Prostate gland (tissue), 2 donors: Measurements from ENCODE around the gene CAMK2B. TPM values are rescaled to one million over a fixed set of nuclear protein-coding genes. Genes with fewer than 3 reads are reported as not detected.

Experiments used
- DNase-seq: peaks from one replicate; pipeline ENCODE4 v3.0.0-alpha.2; 2019; ENCODE audit warnings: low spot score
- H3K27ac ChIP-seq, 2 donors: fragments of 200-600 bp; sonication (generic); 2 replicates each; pipeline ENCODE4 v1.5.1; 2017 to 2019
- H3K27me3 ChIP-seq: fragments of 200-600 bp; sonication (generic); replicated peaks from 2 replicates; pipeline ENCODE4 v1.5.1; 2019; ENCODE audit not compliant: insufficient read depth
- H3K36me3 ChIP-seq, 2 donors: fragments of 200-600 bp; sonication (generic); 1 replicate in 1 of 2; 2 replicates in 1 of 2; pipeline versions ENCODE4 v1.5.1 to v1.8.1; 2017 to 2019
- H3K4me1 ChIP-seq: fragments of 200-600 bp; sonication (generic); replicated peaks from 2 replicates; pipeline ENCODE4 v1.5.1; 2019
- H3K4me3 ChIP-seq, 2 donors: fragments of 200-600 bp; sonication (generic); 2 replicates each; pipeline ENCODE4 v1.5.1; 2017 to 2019
- H3K9me3 ChIP-seq: fragments of 200-600 bp; sonication (generic); 2 replicates; pipeline ENCODE4 v1.5.1; 2017
- POLR2A ChIP-seq: fragments of 450-650 bp; IDR thresholded peaks from one replicate; pipeline ENCODE4 v1.6.1; 2016; ENCODE audit warnings: antibody characterized with exemption, mild to moderate bottlenecking
- POLR2AphosphoS5 ChIP-seq: sonication (generic); formaldehyde crosslinking; IDR thresholded peaks from one replicate; pipeline ENCODE4 v1.6.1; 2017; ENCODE audit warnings: antibody characterized with exemption
- WGBS: methylation state at CpG from one replicate; pipeline ENCODE4 v1.1.5; 2018; 5-methylcytosine and 5-hydroxymethylcytosine counted together
- intact Hi-C: fragments of 100-400 bp; cut with DNase I; formaldehyde crosslinking; loops from one replicate; pipeline ENCODE4 v1.14.2; 2022
- total RNA-seq, 2 donors: library from RNA; depleted of rRNA; stranded (reverse); fragments of >200 nt; gene quantifications; one replicate each; pipeline ENCODE4 v1.1.0, GENCODE V29; 2016
- TF ChIP-seq, protein P1 (sequence below), 4 experiments: fragments of 200-600 bp in 2 of 4; fragments of 450-650 bp in 2 of 4; sonication (generic) in 2 of 4; IDR thresholded peaks; 1 replicate in 3 of 4; 2 replicates in 1 of 4; pipeline ENCODE4 v1.5.1; 2016 to 2019; ENCODE audit warnings: antibody characterized with exemption in 4 of 4, mild to moderate bottlenecking in 2 of 4, moderate library complexity in 2 of 4

Gene CAMK2B
- total RNA-seq, 2 donors from 2014 or later: 5.7 to 16.9 TPM

DNA sequence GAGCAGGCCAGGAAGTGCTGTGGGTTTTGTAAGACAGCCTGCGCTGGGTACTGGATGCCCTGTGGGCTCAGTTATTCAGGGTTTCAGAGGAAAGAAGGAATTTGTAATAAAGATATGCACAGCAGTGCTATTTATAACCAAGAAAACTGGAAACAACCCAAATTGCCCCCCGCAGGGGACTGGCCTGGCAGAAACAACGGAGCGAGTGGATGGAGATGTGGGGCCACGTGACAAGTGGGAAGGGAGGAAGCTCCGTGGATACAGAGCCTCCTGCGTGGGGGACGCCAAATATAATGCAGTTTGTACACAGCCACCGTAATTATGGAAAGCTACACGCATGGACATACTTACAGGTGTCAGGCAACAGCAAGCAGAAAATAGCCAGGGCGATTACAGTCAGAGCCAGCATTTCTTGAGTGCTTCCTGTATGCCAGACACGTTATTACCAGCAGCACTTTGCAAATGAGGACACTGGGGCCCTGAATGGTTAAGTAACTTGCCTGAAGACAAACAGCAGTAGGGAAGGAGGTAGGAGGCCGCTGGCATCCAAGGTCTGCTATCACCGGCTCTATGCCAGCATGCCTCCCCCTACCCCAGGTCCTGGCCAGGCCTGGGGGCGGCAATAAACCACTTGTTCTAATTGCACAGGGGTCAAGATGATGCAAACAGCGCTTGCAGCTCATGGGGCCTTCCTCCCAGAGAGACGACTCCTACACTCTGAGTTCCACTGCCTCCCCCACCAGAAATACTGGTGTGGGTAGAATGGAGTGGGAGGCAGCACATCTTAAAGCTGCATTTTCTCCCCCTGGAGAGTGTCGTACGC, 8.7 kb upstream of the CAMK2B start:
- WGBS: 69% methylated on average over 19 of the region's 19 CpGs
- no peaks in the 10 kb centered on the region for H3K36me3 ChIP-seq
- H3K4me3 ChIP-seq: no peak overlapping the region
- H3K4me1 ChIP-seq: no peaks in the 10 kb centered on the region
- DNase-seq: no peak
- no peaks in the 10 kb centered on the region for H3K27me3 ChIP-seq
- intact Hi-C loops: no loop called here
- no peaks in the 10 kb centered on the region for H3K9me3 ChIP-seq
- no peak for TF ChIP-seq POLR2A
- TF ChIP-seq, protein P1, sequence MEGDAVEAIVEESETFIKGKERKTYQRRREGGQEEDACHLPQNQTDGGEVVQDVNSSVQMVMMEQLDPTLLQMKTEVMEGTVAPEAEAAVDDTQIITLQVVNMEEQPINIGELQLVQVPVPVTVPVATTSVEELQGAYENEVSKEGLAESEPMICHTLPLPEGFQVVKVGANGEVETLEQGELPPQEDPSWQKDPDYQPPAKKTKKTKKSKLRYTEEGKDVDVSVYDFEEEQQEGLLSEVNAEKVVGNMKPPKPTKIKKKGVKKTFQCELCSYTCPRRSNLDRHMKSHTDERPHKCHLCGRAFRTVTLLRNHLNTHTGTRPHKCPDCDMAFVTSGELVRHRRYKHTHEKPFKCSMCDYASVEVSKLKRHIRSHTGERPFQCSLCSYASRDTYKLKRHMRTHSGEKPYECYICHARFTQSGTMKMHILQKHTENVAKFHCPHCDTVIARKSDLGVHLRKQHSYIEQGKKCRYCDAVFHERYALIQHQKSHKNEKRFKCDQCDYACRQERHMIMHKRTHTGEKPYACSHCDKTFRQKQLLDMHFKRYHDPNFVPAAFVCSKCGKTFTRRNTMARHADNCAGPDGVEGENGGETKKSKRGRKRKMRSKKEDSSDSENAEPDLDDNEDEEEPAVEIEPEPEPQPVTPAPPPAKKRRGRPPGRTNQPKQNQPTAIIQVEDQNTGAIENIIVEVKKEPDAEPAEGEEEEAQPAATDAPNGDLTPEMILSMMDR (IDR thresholded peaks at IDR 0.05): no peak
- TF ChIP-seq POLR2AphosphoS5: no peak
- H3K27ac ChIP-seq: no peak overlapping the region

DNA sequence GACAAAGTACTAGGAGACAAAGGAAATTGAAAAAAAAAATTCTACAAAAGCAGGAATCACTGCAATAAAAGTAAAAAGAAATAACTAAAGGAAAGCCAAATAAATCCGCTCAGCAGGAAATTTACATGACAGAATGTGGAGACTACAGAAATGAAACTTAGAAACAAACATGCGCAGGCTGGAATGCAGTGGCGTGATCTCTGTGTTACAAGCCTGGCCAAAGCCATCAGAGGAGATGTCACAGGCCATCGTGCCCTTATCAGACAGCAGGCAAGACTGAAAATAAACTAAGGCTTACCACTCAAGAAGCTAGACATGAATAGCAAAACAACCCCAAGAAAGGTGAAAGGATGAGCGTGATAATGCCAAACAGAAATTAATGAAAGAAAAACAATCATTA, 6.3 kb upstream of the CAMK2B start:
- Histone ChIP-seq H3K9me3 (no peaks in the 10 kb centered on the region), H3K4me1 (no peaks in the 10 kb centered on the region), H3K27me3 (no peaks in the 10 kb centered on the region), H3K27ac (no peak overlapping the region), H3K4me3 (no peak overlapping the region), H3K36me3 (no peaks in the 10 kb centered on the region)
- TF ChIP-seq POLR2AphosphoS5: no peak
- TF ChIP-seq, protein P1 (IDR thresholded peaks at IDR 0.05): no peak
- no peak for TF ChIP-seq POLR2A
- no peak for DNase-seq
- WGBS: 64% methylated on average over 5 of the region's 5 CpGs
- intact Hi-C loops: no loop called here

DNA sequence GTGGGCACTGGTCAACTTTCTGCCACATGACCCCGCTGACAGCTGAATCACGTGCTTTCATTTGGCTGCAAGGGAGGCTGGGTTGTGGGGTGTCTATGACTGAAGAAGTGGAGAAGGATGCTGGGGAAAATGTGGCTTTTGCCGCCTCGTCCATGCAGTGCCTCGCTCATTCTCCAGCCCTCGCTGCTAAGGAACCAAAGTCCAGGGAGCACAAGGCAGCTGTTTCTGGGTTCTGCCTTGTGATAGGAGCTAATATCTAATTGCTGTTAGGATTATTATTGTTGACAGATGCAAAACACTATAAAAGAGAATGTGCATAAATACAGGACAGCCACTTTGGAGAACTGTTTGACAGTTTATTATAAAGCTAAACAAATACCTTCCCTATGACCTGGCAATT, 4.9 kb upstream of the CAMK2B start:
- WGBS: 85% methylated on average over 6 of the region's 6 CpGs
- H3K4me3 ChIP-seq: no peak overlapping the region
- no peaks in the 10 kb centered on the region for H3K27me3 ChIP-seq
- no peak overlapping the region for H3K27ac ChIP-seq
- TF ChIP-seq POLR2A (no peak), POLR2AphosphoS5 (no peak)
- TF ChIP-seq, protein P1 (IDR thresholded peaks at IDR 0.05): no peak
- H3K9me3 ChIP-seq: no peaks in the 10 kb centered on the region
- intact Hi-C loops: no loop called here
- DNase-seq: no peak
- H3K4me1 ChIP-seq: no peaks in the 10 kb centered on the region
- H3K36me3 ChIP-seq: no peaks in the 10 kb centered on the region

DNA sequence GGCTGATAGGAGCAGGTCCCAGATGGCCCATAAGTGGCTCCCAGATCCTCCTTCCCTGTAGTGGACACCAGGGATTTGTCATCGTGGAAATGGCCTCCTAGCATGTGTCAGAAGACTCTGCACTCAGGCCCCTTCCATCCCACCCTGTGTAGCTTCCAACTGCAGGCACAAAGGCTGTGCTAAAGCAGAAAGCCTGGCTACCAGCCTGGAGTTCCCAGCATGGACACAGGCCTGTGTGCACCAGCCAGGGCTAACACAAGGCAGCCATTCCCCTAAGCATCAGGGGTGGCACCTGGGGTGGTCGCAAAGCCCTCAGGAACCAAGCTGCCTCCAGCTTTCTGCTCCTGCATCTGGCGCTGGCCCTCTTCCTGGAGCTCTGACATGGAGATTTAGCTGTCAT, 4.5 kb upstream of the CAMK2B start:
- WGBS: 95% methylated on average over 3 of the region's 3 CpGs
- H3K4me1 ChIP-seq: no peaks in the 10 kb centered on the region
- DNase-seq: no peak
- no peak overlapping the region for H3K4me3 ChIP-seq
- intact Hi-C loops: no loop called here
- no peaks in the 10 kb centered on the region for H3K27me3 ChIP-seq
- no peak for TF ChIP-seq POLR2AphosphoS5
- H3K27ac ChIP-seq: no peak overlapping the region
- no peaks in the 10 kb centered on the region for H3K9me3 ChIP-seq
- H3K36me3 ChIP-seq: no peaks in the 10 kb centered on the region

DNA sequence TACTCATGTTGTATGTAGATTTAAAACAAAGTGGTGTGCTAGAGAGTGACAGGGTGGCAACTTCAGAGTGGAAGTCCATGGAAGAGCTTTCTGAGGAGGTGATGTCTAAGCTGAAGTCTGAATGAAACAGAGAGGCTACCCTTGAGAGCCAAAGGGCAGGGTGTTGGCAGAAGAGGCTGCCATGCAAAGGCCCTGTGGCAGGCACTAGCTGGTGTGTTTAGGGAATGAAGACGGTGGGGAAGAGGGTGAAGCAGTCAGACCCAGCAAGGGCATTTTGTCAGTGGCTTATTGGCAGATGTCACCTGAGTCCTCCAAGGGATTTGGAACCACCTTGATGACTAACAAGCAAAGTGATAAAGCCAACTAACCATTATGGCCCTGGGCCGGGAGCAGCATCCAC, 3.7 kb upstream of the CAMK2B start:
- intact Hi-C loops: no loop called here
- DNase-seq: no peak
- Histone ChIP-seq H3K36me3 (no peaks in the 10 kb centered on the region), H3K27me3 (no peaks in the 10 kb centered on the region), H3K4me1 (no peaks in the 10 kb centered on the region), H3K4me3 (no peak overlapping the region), H3K9me3 (no peaks in the 10 kb centered on the region), H3K27ac (no peak overlapping the region)
- TF ChIP-seq POLR2A (no peak), POLR2AphosphoS5 (no peak)
- TF ChIP-seq, protein P1 (IDR thresholded peaks at IDR 0.05): no peak
- WGBS: 82% methylated on average over 2 of the region's 2 CpGs
